Measurements from ENCODE around the gene PCNT.

Gene PCNT

DNA sequence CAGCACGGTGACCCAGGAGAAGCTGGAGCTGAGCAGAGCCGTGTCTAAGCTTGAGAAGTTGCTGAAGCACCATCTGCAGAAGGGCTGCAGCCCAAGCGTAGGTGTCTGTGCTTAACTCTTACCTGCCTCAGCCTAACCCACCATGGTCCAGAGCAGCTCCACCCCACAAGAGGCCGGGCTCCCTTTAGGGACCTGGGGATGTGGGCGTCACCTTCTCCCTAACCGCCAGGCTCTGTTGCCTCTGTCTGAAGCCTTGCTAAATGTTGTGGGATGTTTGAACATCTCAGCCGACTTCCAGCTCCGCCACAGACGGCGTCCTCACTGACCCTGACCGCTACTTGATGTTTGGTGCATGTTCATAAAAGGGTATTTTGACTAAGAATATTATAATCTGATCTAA, 114.3 kb downstream of the PCNT start:
- no peak for TF ChIP-seq CTCF (conservative IDR thresholded peaks at IDR 0.05; ENCODE audit: low read depth)
- CTCF ChIA-PET = interaction anchor here (1.0 kb wide), 1 partner anchor 16 kb away, joined by 7 read pairs; no protein-coding TSS in a partner anchor
- POLR2A ChIA-PET (ENCODE audit: low non-redundant PET) = no interaction called here

GRCh38 chr21:46439906-46440305, 116.0 kb downstream of the PCNT start:
- no peak for TF ChIP-seq CTCF (conservative IDR thresholded peaks at IDR 0.05; ENCODE audit: low read depth)
- no peak for DNase-seq (ENCODE audit: low spot score)
- POLR2A ChIA-PET (ENCODE audit: low non-redundant PET) = no interaction called here
- H3K27ac ChIP-seq = no peak overlapping the region
- CTCF ChIA-PET = no interaction called here

More for the DNA sequence above, 114.3 kb downstream of the PCNT start:
- DNase-seq (ENCODE audit: low spot score) = no peak
- no peak overlapping the region for H3K27ac ChIP-seq

GRCh38 chr21:46441331-46441730, 117.4 kb downstream of the PCNT start:
- CTCF ChIA-PET = interaction anchor here (0.6 kb wide), 1 partner anchor 220 kb away, joined by 4 read pairs; no protein-coding TSS in a partner anchor
- POLR2A ChIA-PET (ENCODE audit: low non-redundant PET) = no interaction called here
- TF ChIP-seq CTCF (conservative IDR thresholded peaks at IDR 0.05; ENCODE audit: low read depth) = no peak
- H3K27ac ChIP-seq = no peak overlapping the region; the same call in 1 of the 2 replicates
- no peak for DNase-seq (ENCODE audit: low spot score)

GRCh38 chr21:46441961-46442498, 118.1 kb downstream of the PCNT start:
- ChIA-PET POLR2A (ENCODE audit: low non-redundant PET) (no interaction called here), CTCF (no interaction called here)
- DNase-seq (ENCODE audit: low spot score) = no peak
- no peak for TF ChIP-seq CTCF (conservative IDR thresholded peaks at IDR 0.05; ENCODE audit: low read depth)
- H3K27ac ChIP-seq = no peak overlapping the region; the same call in 1 of the 2 replicates

DNA sequence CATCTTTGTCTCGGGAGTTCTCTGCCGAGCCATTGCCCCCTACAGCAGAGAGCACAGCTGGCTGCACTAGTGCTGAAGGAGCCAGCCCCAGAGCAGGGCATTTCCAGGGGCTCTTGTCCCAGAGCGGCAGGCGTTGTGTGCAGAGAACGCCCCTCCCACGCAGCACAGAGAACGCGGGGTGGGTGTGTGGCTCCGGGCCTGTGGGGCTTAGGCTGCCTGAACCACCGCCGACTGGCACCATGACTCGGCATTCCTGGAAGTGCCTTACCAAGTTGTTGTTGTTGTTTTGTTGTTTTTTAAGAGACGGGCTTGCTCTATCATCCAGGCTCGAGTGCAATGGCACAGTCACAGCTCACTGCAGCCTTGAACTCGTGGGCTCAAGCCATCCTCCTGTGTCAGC, 119.0 kb downstream of the PCNT start:
- no peak for TF ChIP-seq CTCF (conservative IDR thresholded peaks at IDR 0.05; ENCODE audit: low read depth)
- H3K27ac ChIP-seq = peak overlapping the region; percentile 45
- POLR2A ChIA-PET (ENCODE audit: low non-redundant PET) = no interaction called here
- no peak for DNase-seq (ENCODE audit: low spot score)
- CTCF ChIA-PET = interaction anchor here (0.7 kb wide), 1 partner anchor 225 kb away, joined by 3 read pairs; no protein-coding TSS in a partner anchor

DNA sequence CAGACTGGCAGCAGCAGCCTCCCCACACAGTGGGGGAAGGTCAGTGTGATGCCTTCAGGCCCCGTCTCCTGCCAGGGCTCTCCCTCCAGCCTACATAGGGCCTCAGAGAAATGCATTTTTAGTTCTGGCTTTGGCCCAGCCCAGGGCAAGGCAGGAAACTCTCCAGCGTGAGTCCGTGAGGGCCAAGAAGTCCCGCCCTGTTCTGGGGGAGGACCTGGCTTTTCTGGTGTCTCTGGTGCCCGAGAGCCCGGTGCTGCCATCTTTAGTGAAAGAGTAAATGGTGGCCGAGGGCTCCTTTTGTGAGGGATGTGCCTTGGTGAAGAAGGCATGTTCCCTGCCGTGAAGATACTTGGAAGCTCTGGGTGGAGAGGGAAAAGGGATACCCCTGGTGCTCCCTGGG, 120.0 kb downstream of the PCNT start:
- peak overlapping the region; percentile 45 for H3K27ac ChIP-seq
- POLR2A ChIA-PET (ENCODE audit: low non-redundant PET) = interaction anchor here (0.6 kb wide), 1 partner anchor 67 kb away, joined by 3 read pairs; no protein-coding TSS in a partner anchor
- no peak for DNase-seq (ENCODE audit: low spot score)
- TF ChIP-seq CTCF (conservative IDR thresholded peaks at IDR 0.05; ENCODE audit: low read depth) = no peak
- CTCF ChIA-PET = interaction anchor here (0.6 to 0.7 kb wide), 2 partner anchors 9 to 226 kb away, joined by 3 to 6 read pairs; no protein-coding TSS in a partner anchor
